Activated CD8-positive, alpha-beta memory T cell treated with anti-CD3 and anti-CD28 coated beads, Interleukin-2, amount 10 ng/mL, durations not matched to agents 7 days and 5 days (primary cell): ENCODE results near the gene TRMU. TPM values are rescaled to one million over a fixed set of nuclear protein-coding genes. Genes with fewer than 3 reads are reported as not detected.

Experiments used
- ATAC-seq: fragments of 150-1000 bp; cut with Tn5 transposase; one replicate; pipeline ENCODE4 v1.10.0; 2021; ENCODE audit warnings: moderate library complexity
- CTCF ChIA-PET: fragments of 350-600 bp; sonication (Branson Sonifier 250); formaldehyde crosslinking; loops from one replicate; lab custom pipeline; 2021; ENCODE audit warnings: antibody characterized with exemption; lab: Charles Lee
- DNase-seq: peaks from one replicate; pipeline ENCODE4 v3.0.0-alpha.2; 2020
- H3K27ac Mint-ChIP-seq: one replicate; pipeline ENCODE4 v1.8.0; 2021; ENCODE audit warnings: mild to moderate bottlenecking, mixed read lengths
- H3K27me3 Mint-ChIP-seq: one replicate; pipeline ENCODE4 v1.8.0; 2021; ENCODE audit warnings: mixed read lengths
- H3K36me3 Mint-ChIP-seq: one replicate; pipeline ENCODE4 v1.8.0; 2021; ENCODE audit warnings: mild to moderate bottlenecking, mixed read lengths
- H3K4me1 Mint-ChIP-seq: one replicate; pipeline ENCODE4 v1.8.0; 2021; ENCODE audit warnings: mixed read lengths
- H3K4me3 Mint-ChIP-seq: one replicate; pipeline ENCODE4 v1.8.0; 2021; ENCODE audit warnings: mild to moderate bottlenecking, moderate library complexity, mixed read lengths
- H3K9me3 Mint-ChIP-seq: one replicate; pipeline ENCODE4 v1.8.0; 2022; ENCODE audit warnings: low read depth, mixed read lengths
- total RNA-seq, 2 experiments: library from RNA; stranded (reverse); gene quantifications; one replicate each; pipeline ENCODE4 v1.2.3, GENCODE V29; 2021

The TRMU gene
- total RNA-seq, 2 experiments from 2014 or later = 86.7 to 89.1 TPM

DNA sequence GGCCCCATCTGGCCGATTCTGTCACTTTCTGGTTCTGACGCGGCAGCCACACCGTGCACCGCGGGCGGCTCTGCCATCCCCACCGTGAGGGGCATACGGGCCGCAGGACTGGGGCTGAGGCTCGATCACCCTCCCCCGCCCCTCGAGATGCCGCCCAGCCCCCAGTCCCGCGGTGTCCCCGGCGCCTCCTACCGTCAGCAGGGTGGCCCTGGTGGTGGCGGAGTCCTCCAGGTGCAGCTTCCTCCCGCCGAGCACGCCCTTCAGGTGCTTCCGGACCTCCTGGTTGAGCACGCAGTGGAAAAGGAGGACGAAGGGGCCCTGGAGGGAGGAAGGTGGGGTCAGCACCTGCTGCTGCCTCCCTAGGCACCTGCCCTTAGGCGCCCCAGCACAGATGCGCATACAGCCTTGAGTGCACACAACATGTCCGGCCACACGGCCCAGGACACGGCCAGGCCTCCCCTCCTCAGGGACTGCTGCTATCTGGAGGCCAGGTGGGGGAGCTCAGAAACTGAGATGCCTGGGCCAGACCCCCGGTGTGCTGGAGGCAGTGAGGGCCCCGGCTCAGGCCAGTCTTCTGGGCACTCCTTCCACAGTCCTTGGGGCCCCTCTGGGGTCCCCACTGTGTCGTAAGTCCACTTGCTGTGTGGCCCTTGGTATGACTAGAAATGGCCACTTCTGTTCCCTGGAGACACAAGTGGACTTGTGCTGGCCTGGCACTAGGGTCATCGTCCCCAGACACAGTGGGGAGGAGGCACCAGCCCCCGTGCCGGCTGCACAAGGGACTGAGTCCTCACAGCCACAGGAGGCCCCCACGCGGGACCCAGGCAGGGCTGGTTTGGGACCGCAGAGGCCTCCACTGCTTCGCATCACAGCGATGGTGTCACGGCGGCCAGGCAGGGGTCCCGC lies 31.5 kb downstream of the TRMU start:
- ATAC-seq (no peak), DNase-seq (no peak)
- no peaks in the 10 kb centered on the region for H3K27me3 Mint-ChIP-seq
- no peak overlapping the region for H3K4me3 Mint-ChIP-seq
- H3K36me3 Mint-ChIP-seq = no peaks in the 10 kb centered on the region
- H3K9me3 Mint-ChIP-seq = no peaks in the 10 kb centered on the region
- peaks cover 9% of the 10 kb centered on the region for H3K4me1 Mint-ChIP-seq
- CTCF ChIA-PET = interaction anchor here (0.6 to 3.6 kb wide), 40 partner anchors 9 to 511 kb away, joined by 3 to 69 read pairs (median 4); partner anchors contain the start of gene TRMU
- H3K27ac Mint-ChIP-seq = no peak overlapping the region

DNA sequence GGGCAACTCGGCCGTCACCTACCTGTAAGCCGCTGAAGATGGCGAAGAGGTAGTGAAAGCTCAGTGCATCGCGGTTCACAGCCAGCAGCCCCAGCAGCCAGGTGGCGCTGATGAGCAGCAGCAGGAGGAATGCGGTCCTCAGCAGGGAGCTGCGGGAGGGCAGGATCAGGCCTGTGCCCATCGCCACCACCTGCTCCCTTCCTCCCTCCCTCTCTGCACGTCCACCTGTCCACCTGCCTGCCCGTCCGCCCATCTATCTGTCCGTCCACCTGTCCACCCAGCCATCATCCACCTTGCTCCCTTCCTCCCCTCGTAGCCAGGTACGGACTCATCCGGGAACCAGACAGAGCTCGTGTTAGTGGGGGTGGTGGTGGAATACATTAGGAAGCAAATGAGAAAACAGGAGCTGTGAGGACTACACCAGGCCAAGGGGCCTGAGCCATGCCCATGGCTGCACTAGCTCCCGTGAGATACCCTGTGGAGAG lies 32.2 kb downstream of the TRMU start:
- Mint-ChIP-seq H3K4me1 (peaks cover 10% of the 10 kb centered on the region), H3K27me3 (no peaks in the 10 kb centered on the region), H3K9me3 (no peaks in the 10 kb centered on the region), H3K27ac (no peak overlapping the region), H3K4me3 (no peak overlapping the region), H3K36me3 (no peaks in the 10 kb centered on the region)
- ATAC-seq = peak; percentile 78
- peak; percentile 78 for DNase-seq
- CTCF ChIA-PET = interaction anchor here (0.6 to 3.6 kb wide), 42 partner anchors 9 to 510 kb away, joined by 3 to 69 read pairs (median 4); partner anchors contain the start of gene TRMU

DNA sequence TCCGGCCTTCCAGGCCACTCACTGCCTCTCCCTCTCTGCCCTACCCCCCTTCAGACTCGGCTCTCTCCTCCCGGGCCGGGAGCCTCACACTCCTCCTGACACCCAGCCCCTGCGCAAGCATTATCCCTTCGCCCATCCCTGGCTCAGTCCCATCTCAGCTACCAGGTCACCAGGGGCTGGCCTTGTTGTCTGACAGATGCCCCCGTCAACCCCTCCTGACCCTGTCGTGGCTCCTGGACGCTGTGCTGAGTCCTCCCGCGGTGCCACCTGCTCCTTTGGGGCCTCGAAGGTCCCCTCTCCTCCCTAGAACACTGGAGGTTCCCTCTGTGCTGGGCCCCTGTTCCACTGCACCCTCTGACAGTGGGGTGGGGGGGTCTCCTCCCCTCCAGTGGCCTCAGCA lies 32.9 kb downstream of the TRMU start:
- peaks cover 13% of the 10 kb centered on the region for H3K4me1 Mint-ChIP-seq
- no peaks in the 10 kb centered on the region for H3K27me3 Mint-ChIP-seq
- H3K27ac Mint-ChIP-seq = no peak overlapping the region
- CTCF ChIA-PET = interaction anchor here (0.9 to 3.6 kb wide), 16 partner anchors 12 to 435 kb away, joined by 3 to 69 read pairs (median 5); partner anchors contain the start of gene TRMU
- DNase-seq (no peak), ATAC-seq (no peak)
- no peaks in the 10 kb centered on the region for H3K9me3 Mint-ChIP-seq
- H3K4me3 Mint-ChIP-seq = no peak overlapping the region
- no peaks in the 10 kb centered on the region for H3K36me3 Mint-ChIP-seq

GRCh38 chr22:46368871-46369715 lies 33.6 kb downstream of the TRMU start:
- Mint-ChIP-seq H3K4me1 (peaks cover 19% of the 10 kb centered on the region), H3K36me3 (no peaks in the 10 kb centered on the region), H3K4me3 (no peak overlapping the region), H3K27ac (no peak overlapping the region), H3K9me3 (no peaks in the 10 kb centered on the region), H3K27me3 (peaks cover 2% of the 10 kb centered on the region)
- ATAC-seq (no peak), DNase-seq (no peak)
- CTCF ChIA-PET = interaction anchor here (3.6 kb wide), 1 partner anchor 172 kb away, joined by 69 read pairs; no protein-coding TSS in a partner anchor

DNA sequence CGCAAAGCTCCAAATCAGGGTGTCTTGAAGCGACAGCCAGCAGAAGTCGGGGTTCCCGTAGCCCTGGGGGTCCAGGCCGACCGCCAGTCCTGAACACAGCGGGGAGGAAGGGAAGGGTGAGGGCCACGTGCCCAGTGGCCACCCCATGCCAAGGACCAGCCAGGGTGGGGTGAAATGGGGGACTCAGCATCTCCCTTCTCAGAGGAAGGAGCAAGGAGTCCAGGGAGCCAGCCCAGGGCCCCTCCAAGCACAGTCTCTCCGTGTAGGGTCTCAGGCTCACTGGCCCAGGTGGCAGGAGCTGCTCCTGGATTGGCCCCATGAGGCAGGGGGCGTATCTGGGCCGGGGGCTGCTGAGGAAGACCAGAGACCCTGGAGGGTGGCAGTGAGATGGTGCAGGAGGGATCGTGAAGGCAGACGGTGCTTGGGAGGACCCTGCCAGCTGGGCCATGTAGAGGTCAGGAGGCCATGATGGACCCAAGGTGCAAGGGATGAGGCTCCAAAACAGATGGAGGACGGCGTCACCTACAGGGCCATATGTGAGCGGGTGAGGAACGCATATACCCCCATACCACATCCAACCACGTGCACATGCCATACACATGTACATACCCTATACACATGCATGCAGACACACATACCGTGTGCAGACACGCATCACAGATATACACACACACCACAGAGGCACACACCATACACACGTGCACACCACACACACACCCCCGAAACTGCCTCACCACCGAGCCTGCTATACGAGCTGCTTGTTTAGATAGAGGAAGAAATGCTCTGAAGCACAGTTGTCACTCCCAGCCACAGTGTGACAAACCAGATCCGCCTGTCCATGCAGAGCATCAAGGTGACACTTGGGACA lies 34.4 kb downstream of the TRMU start:
- ATAC-seq (no peak), DNase-seq (no peak)
- CTCF ChIA-PET = interaction anchor here (1.1 kb wide), 1 partner anchor 172 kb away, joined by 8 read pairs; no protein-coding TSS in a partner anchor
- Mint-ChIP-seq H3K4me3 (no peak overlapping the region), H3K27me3 (peaks cover 6% of the 10 kb centered on the region), H3K9me3 (no peaks in the 10 kb centered on the region), H3K27ac (no peak overlapping the region), H3K36me3 (no peaks in the 10 kb centered on the region), H3K4me1 (peaks cover 23% of the 10 kb centered on the region)

DNA sequence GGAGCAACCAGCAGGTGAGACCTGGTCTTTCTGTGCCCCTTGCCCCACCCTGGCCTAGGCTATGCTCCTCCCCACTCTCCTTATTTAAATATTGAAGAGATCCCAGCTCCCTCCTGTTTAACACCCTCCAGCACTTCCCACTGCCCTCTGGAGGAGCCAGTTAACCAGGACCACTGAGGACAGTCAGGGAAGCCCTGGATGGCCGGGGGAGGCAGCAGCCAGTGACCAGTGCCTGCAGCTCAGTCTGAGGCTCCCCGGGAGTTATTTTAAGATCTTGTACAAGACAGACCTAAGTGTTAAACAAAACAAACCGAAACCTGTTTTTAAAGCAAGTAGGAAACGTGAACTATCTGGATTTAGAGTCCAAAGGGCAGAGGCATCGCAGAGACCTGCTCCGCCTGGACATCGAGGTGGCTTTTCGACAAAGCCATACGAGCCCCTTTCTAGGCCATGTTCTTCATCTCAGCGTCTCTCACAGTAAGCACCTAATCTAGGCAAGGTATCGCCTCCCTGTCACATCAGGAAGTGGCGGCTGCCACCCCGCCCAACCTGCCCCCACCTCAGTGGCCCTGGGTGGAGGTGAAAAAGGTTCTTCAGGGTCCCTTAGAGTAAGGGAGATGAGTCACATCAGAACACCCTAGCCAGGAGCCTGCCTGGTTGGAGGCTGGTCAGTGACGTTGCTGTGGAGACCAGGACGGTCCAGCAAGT lies 35.2 kb downstream of the TRMU start:
- Mint-ChIP-seq H3K4me3 (no peak overlapping the region), H3K9me3 (peaks cover 1% of the 10 kb centered on the region), H3K27ac (peak overlapping the region; percentile 8), H3K36me3 (peaks cover 2% of the 10 kb centered on the region), H3K4me1 (peaks cover 23% of the 10 kb centered on the region), H3K27me3 (peaks cover 9% of the 10 kb centered on the region)
- DNase-seq = peak; percentile 60
- ATAC-seq = peak; percentile 37
- CTCF ChIA-PET = interaction anchor here (1.1 kb wide), 1 partner anchor 171 kb away, joined by 8 read pairs; no protein-coding TSS in a partner anchor

DNA sequence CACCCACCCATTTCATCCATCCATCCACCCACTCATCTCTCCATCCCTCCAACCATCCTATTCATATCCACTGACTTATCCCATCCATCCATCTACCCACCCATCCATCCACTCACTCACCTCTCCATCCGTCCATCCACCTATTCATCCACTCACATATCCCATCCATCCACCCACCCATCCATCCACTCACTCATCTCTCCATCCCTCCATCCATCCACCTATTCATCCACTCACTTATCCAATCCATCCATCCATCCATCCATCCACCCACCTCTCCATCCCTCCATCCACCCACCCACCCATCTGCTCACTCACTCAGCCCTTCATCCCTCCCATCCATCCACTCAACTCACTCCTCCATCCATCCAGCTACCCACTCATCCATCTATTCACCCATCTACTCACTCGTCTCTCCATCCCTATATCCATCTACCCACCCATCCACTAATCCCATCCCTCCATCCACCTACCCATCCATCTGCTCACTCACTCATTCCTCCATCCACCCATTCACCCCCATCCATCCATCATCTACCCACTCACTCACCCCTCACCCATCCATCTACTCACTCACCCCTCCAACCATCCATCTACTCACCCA lies 36.2 kb downstream of the TRMU start:
- no peak for ATAC-seq
- H3K27me3 Mint-ChIP-seq = peaks cover 9% of the 10 kb centered on the region
- CTCF ChIA-PET = interaction anchor here (0.6 kb wide), 1 partner anchor 166 kb away, joined by 3 read pairs; no protein-coding TSS in a partner anchor
- DNase-seq = no peak
- peaks cover 23% of the 10 kb centered on the region for H3K4me1 Mint-ChIP-seq
- peaks cover 3% of the 10 kb centered on the region for H3K9me3 Mint-ChIP-seq
- H3K27ac Mint-ChIP-seq = no peak overlapping the region
- H3K36me3 Mint-ChIP-seq = peaks cover 2% of the 10 kb centered on the region
- no peak overlapping the region for H3K4me3 Mint-ChIP-seq

GRCh38 chr22:46372686-46373085 lies 37.2 kb downstream of the TRMU start:
- peaks cover 2% of the 10 kb centered on the region for H3K36me3 Mint-ChIP-seq
- H3K9me3 Mint-ChIP-seq = peaks cover 3% of the 10 kb centered on the region
- no peak overlapping the region for H3K4me3 Mint-ChIP-seq
- H3K27me3 Mint-ChIP-seq = peaks cover 9% of the 10 kb centered on the region
- no peak overlapping the region for H3K27ac Mint-ChIP-seq
- ATAC-seq = no peak
- no peak for DNase-seq
- CTCF ChIA-PET = no interaction called here
- H3K4me1 Mint-ChIP-seq = peaks cover 23% of the 10 kb centered on the region

GRCh38 chr22:46373159-46373558 lies 37.6 kb downstream of the TRMU start:
- Mint-ChIP-seq H3K4me1 (peaks cover 23% of the 10 kb centered on the region), H3K4me3 (no peak overlapping the region), H3K27me3 (peaks cover 9% of the 10 kb centered on the region), H3K27ac (no peak overlapping the region), H3K36me3 (peaks cover 2% of the 10 kb centered on the region), H3K9me3 (peaks cover 3% of the 10 kb centered on the region)
- CTCF ChIA-PET = no interaction called here
- ATAC-seq = no peak
- DNase-seq = no peak

GRCh38 chr22:46373921-46374662 lies 38.6 kb downstream of the TRMU start:
- Mint-ChIP-seq H3K27ac (no peak overlapping the region), H3K4me3 (no peak overlapping the region), H3K36me3 (peaks cover 2% of the 10 kb centered on the region), H3K9me3 (peaks cover 3% of the 10 kb centered on the region), H3K27me3 (peaks cover 9% of the 10 kb centered on the region), H3K4me1 (peaks cover 23% of the 10 kb centered on the region)
- CTCF ChIA-PET = no interaction called here
- ATAC-seq = no peak
- DNase-seq = no peak
